Measurements from ENCODE around the gene MAST1.

GRCh38 chr19:12838886-12839756, 806 bp downstream of the MAST1 start:
- TF ChIP-seq POLR2A (IDR thresholded peaks at IDR 0.05) = no peak
- TF ChIP-seq, protein P1, sequence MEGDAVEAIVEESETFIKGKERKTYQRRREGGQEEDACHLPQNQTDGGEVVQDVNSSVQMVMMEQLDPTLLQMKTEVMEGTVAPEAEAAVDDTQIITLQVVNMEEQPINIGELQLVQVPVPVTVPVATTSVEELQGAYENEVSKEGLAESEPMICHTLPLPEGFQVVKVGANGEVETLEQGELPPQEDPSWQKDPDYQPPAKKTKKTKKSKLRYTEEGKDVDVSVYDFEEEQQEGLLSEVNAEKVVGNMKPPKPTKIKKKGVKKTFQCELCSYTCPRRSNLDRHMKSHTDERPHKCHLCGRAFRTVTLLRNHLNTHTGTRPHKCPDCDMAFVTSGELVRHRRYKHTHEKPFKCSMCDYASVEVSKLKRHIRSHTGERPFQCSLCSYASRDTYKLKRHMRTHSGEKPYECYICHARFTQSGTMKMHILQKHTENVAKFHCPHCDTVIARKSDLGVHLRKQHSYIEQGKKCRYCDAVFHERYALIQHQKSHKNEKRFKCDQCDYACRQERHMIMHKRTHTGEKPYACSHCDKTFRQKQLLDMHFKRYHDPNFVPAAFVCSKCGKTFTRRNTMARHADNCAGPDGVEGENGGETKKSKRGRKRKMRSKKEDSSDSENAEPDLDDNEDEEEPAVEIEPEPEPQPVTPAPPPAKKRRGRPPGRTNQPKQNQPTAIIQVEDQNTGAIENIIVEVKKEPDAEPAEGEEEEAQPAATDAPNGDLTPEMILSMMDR (IDR thresholded peaks at IDR 0.05) = no peak
